Upper lobe of left lung (tissue), 6 donors: Measurements from ENCODE around the gene SMC1B. TPM values are rescaled to one million over a fixed set of nuclear protein-coding genes. Genes with fewer than 3 reads are reported as not detected.

Experiments used
- ATAC-seq, 2 donors: fragments of 200-7000 bp; cut with Tn5 transposase; one replicate each; pipeline ENCODE4 v1.9.1; 2022; ENCODE audit warnings: mild to moderate bottlenecking in 2 of 2, moderate library complexity in 2 of 2; ENCODE audit not compliant: low FRiP score in 2 of 2
- DNase-seq, 2 donors: peaks; one replicate each; pipeline ENCODE4 v3.0.0-alpha.2; 2019 to 2020
- H3K27ac ChIP-seq, 4 donors: fragments of 200-600 bp; sonication (generic); one replicate each; pipeline ENCODE4 v1.5.1; 2016 to 2019
- H3K27me3 ChIP-seq, 4 donors: fragments of 200-600 bp; sonication (generic); one replicate each; pipeline ENCODE4 v1.5.1; 2017 to 2019
- H3K36me3 ChIP-seq, 4 donors: fragments of 200-600 bp; sonication (generic); one replicate each; pipeline ENCODE4 v1.5.1; 2016 to 2019
- H3K4me1 ChIP-seq, 4 donors: fragments of 200-600 bp; sonication (generic); one replicate each; pipeline ENCODE4 v1.5.1; 2018 to 2019
- H3K4me3 ChIP-seq, 4 donors: fragments of 200-600 bp; sonication (generic); one replicate each; pipeline ENCODE4 v1.5.1; 2017 to 2019; ENCODE audit warnings: mild to moderate bottlenecking in 2 of 4, moderate library complexity in 1 of 4
- H3K9me3 ChIP-seq, 4 donors: fragments of 200-600 bp; sonication (generic); one replicate each; pipeline ENCODE4 v1.5.1; 2018 to 2019
- EP300 ChIP-seq, 4 donors: sonication (generic); formaldehyde crosslinking; IDR thresholded peaks; one replicate each; pipeline ENCODE4 v1.5.1; 2017; ENCODE audit warnings: antibody characterized with exemption in 4 of 4, control low read depth in 2 of 4
- POLR2A ChIP-seq, 4 donors: fragments of 450-650 bp; IDR thresholded peaks; one replicate each; pipeline ENCODE4 v1.5.1; 2016 to 2017; ENCODE audit warnings: antibody characterized with exemption in 4 of 4, mild to moderate bottlenecking in 2 of 4
- POLR2AphosphoS5 ChIP-seq, 2 donors: sonication (generic); formaldehyde crosslinking; IDR thresholded peaks; one replicate each; pipeline ENCODE4 v1.5.1; 2017; ENCODE audit warnings: antibody characterized with exemption in 2 of 2
- WGBS, 2 donors: methylation state at CpG; one replicate each; pipeline ENCODE4 v1.1.5; 2017 to 2018; 5-methylcytosine and 5-hydroxymethylcytosine counted together
- total RNA-seq, 6 donors: library from RNA; depleted of rRNA in 4 of 6; stranded (reverse); fragments of >200 nt in 4 of 6; gene quantifications; one replicate each; pipeline versions ENCODE4 v1.1.0 to v1.2.1, GENCODE V29; 2016 to 2021
- TF ChIP-seq, protein P1 (sequence below), 6 experiments: fragments of 450-650 bp in 4 of 6; fragments of 200-600 bp in 2 of 6; sonication (generic) in 2 of 6; IDR thresholded peaks; one replicate each; pipeline ENCODE4 v1.5.1; 2016 to 2019; ENCODE audit warnings: antibody characterized with exemption in 6 of 6
- donor health status: DM: no; HTN: no; CAD: no; lungs with moderate emphysema.
- donor health status: DM: no; HTN: yes; CAD: no; lungs with severe emphysema.

The SMC1B gene
- total RNA-seq, 6 donors from 2014 or later: not detected

DNA sequence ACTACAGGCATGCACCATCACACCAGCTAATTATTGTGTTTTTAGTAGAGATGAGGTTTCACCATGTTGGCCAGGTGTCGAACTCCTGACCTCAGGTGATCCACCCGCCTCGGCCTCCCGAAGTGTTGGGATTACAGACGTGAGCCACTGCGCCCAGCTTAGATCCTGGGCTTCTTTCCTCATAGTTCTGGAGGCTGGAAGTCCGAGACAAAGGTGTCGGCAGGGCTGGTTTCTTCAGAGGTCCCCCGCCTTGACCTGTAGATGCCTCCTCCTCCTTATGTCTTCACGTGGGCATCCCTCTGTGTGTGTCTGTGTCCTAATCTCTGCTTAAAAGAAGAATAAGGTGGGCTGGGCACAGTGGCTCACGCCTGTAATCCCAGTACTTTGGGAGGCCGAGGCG lies 45.1 kb upstream of the SMC1B start:
- 94 to 98% methylated on average over 13 of the region's 13 CpGs for WGBS, 2 donors

DNA sequence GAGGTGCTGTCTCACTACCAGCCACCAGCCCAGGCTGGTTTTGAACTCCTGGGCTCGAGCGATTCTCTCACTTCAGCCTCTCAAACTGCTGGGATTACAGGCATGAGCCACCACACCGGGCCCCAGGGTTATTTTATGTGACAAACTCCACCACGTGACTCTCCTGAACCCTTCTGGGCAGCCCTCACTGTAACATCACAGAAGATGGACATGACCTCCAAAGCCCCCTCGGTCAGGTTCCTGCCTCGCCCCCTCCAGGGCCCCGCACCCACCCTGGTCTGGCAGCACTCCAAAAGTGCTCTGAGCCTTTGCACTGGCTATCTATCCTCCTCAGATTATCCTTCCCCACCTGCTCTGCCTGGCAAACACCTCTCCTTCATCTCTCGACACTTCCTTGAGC lies 43.4 kb upstream of the SMC1B start:
- Histone ChIP-seq H3K36me3 (no peaks in the 10 kb centered on the region), H3K4me1 (no peaks in the 10 kb centered on the region), H3K27me3 (no peaks in the 10 kb centered on the region), H3K4me3 (no peak overlapping the region), H3K9me3 (no peaks in the 10 kb centered on the region), H3K27ac (no peak overlapping the region)
- 84 to 85% methylated on average over 8 of the region's 8 CpGs for WGBS, 2 donors
- DNase-seq (no peak), ATAC-seq (no peak)
- TF ChIP-seq EP300 (IDR thresholded peaks at IDR 0.05): no peak
- TF ChIP-seq POLR2A (IDR thresholded peaks at IDR 0.05): no peak
- TF ChIP-seq, protein P1, sequence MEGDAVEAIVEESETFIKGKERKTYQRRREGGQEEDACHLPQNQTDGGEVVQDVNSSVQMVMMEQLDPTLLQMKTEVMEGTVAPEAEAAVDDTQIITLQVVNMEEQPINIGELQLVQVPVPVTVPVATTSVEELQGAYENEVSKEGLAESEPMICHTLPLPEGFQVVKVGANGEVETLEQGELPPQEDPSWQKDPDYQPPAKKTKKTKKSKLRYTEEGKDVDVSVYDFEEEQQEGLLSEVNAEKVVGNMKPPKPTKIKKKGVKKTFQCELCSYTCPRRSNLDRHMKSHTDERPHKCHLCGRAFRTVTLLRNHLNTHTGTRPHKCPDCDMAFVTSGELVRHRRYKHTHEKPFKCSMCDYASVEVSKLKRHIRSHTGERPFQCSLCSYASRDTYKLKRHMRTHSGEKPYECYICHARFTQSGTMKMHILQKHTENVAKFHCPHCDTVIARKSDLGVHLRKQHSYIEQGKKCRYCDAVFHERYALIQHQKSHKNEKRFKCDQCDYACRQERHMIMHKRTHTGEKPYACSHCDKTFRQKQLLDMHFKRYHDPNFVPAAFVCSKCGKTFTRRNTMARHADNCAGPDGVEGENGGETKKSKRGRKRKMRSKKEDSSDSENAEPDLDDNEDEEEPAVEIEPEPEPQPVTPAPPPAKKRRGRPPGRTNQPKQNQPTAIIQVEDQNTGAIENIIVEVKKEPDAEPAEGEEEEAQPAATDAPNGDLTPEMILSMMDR (IDR thresholded peaks at IDR 0.05): no peak
- TF ChIP-seq POLR2AphosphoS5 (IDR thresholded peaks at IDR 0.05): no peak

More for the DNA sequence above, 45.1 kb upstream of the SMC1B start:
- DNase-seq: no peak
- Histone ChIP-seq H3K4me1 (no peaks in the 10 kb centered on the region), H3K27me3 (no peaks in the 10 kb centered on the region), H3K9me3 (no peaks in the 10 kb centered on the region), H3K36me3 (no peaks in the 10 kb centered on the region), H3K27ac (no peak overlapping the region), H3K4me3 (no peak overlapping the region)
- no peak for ATAC-seq
- no peak for TF ChIP-seq POLR2AphosphoS5 (IDR thresholded peaks at IDR 0.05)
- no peak for TF ChIP-seq POLR2A (IDR thresholded peaks at IDR 0.05)
- TF ChIP-seq, protein P1 (IDR thresholded peaks at IDR 0.05): no peak
- TF ChIP-seq EP300 (IDR thresholded peaks at IDR 0.05): no peak

DNA sequence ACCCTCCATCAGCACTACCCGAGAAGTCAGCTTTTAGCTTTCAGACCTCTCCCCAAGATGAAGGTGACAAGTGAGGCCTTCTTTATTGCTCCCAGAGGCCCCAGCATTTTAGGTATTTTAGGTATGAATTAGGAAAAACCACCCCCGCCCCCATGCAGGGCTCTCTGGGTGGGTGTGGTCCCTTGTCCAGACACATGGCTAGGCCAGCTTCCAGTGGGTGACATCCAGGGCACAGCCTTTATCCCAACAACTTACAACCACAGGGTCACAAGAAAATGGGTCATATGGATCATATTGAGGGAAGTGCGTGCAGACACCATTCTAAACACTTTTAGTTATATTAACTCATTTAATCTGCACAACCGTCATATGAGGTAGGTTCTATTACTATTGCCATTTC lies 42.2 kb upstream of the SMC1B start:
- Histone ChIP-seq H3K27me3 (no peaks in the 10 kb centered on the region), H3K4me3 (no peak overlapping the region), H3K36me3 (no peaks in the 10 kb centered on the region), H3K27ac (no peak overlapping the region), H3K4me1 (no peaks in the 10 kb centered on the region), H3K9me3 (no peaks in the 10 kb centered on the region)
- WGBS, 2 donors: 86 to 96% methylated on average over 4 of the region's 4 CpGs
- TF ChIP-seq POLR2AphosphoS5 (IDR thresholded peaks at IDR 0.05) (no peak), POLR2A (IDR thresholded peaks at IDR 0.05) (no peak), EP300 (IDR thresholded peaks at IDR 0.05) (no peak)
- TF ChIP-seq, protein P1 (IDR thresholded peaks at IDR 0.05): no peak
- ATAC-seq (no peak), DNase-seq (no peak)

DNA sequence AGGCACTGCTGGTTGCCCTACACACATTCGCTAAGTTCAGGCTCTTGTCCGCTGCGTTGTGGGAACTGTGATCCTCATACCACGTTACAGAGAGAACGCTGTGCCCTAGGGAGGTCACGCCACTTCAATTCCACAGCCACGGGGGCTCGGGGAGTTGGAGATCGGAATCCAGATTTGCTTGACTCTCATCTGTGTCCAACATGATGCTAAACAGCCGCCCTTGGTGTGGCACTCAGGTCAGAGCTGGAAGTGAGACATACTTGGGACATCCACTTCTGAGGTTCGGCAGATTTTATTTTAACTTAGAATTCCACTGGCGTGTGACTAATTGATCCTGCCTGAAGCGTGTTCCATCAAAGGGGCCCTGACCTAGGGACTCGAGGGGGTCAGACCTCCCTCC lies 41.8 kb upstream of the SMC1B start:
- Histone ChIP-seq H3K4me3 (no peak overlapping the region), H3K27me3 (no peaks in the 10 kb centered on the region), H3K9me3 (no peaks in the 10 kb centered on the region), H3K36me3 (no peaks in the 10 kb centered on the region), H3K27ac (no peak overlapping the region), H3K4me1 (no peaks in the 10 kb centered on the region)
- ATAC-seq (no peak), DNase-seq (no peak)
- TF ChIP-seq EP300 (IDR thresholded peaks at IDR 0.05): no peak
- TF ChIP-seq POLR2AphosphoS5 (IDR thresholded peaks at IDR 0.05): no peak
- TF ChIP-seq POLR2A (IDR thresholded peaks at IDR 0.05): no peak
- TF ChIP-seq, protein P1 (IDR thresholded peaks at IDR 0.05): no peak
- 78 to 89% methylated on average over 12 to 14 of the region's 14 CpGs for WGBS, 2 donors

DNA sequence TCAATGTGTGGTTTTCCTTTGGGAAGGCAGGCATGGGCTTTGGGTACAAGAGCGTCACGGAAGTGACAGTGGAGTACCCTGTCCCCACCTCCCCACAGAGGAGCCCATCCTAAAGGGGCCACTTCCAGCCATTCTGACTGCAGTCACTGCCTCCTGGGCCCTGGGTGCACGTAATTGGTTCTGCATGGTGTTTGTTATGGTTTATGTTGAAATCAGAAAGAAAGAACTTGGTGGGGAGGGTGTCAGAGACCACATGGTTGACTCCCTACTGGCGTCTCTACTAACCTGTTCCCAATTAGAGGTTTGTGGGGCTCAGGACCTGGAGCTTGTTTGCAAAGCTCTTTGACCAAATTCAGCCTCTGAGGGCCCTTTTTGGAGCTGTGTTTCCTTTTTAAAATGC lies 40.9 kb upstream of the SMC1B start:
- no peak for DNase-seq
- H3K27me3 ChIP-seq: no peaks in the 10 kb centered on the region
- H3K4me1 ChIP-seq: no peaks in the 10 kb centered on the region
- H3K36me3 ChIP-seq: no peaks in the 10 kb centered on the region
- no peak for TF ChIP-seq EP300 (IDR thresholded peaks at IDR 0.05)
- no peak for TF ChIP-seq POLR2A (IDR thresholded peaks at IDR 0.05)
- TF ChIP-seq POLR2AphosphoS5 (IDR thresholded peaks at IDR 0.05): no peak
- TF ChIP-seq, protein P1 (IDR thresholded peaks at IDR 0.05): no peak
- no peaks in the 10 kb centered on the region for H3K9me3 ChIP-seq
- H3K27ac ChIP-seq: no peak overlapping the region
- no peak overlapping the region for H3K4me3 ChIP-seq
- ATAC-seq: no peak
- WGBS, 2 donors: 62 to 66% methylated on average over 4 of the region's 4 CpGs
